ENCODE results near the gene GP1BB.

DNA sequence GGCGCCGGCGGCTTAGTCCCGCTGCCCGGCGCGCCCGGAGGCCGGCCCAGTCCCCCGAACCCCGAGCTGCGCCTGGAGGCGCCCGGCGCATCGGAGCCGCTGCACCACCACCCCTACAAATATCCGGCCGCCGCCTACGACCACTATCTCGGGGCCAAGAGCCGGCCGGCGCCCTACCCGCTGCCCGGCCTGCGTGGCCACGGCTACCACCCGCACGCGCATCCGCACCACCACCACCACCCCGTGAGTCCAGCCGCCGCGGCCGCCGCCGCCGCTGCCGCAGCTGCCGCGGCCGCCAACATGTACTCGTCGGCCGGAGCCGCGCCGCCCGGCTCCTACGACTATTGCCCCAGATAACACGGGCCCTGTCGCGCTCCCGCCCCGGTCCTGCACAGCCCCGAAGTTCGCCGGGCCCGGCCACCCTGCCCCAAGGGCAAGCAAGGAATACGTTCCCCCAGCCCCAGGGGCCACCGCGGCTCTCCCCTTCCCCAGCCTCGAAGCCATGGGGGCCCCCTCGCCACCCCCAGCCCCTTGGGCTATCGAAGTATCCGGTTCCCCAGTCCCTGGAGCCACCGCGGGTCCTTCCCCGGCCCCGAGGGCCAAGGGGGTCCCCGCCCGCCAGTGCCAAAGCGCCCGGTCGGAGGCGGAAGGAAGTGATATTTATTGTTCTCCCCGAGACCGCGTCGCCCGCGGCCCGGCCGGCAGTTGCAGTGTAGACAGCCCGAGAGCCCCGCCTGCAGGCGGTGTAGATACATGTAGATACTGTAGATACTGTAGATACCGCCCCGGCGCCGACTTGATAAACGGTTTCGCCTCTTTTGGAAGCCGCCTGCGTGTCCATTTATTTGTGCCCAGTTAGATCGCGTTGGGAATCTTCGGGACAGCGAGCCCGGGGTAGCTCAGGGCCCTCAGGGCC lies 43.4 kb downstream of the GP1BB start:
- TF ChIP-seq, protein P1, sequence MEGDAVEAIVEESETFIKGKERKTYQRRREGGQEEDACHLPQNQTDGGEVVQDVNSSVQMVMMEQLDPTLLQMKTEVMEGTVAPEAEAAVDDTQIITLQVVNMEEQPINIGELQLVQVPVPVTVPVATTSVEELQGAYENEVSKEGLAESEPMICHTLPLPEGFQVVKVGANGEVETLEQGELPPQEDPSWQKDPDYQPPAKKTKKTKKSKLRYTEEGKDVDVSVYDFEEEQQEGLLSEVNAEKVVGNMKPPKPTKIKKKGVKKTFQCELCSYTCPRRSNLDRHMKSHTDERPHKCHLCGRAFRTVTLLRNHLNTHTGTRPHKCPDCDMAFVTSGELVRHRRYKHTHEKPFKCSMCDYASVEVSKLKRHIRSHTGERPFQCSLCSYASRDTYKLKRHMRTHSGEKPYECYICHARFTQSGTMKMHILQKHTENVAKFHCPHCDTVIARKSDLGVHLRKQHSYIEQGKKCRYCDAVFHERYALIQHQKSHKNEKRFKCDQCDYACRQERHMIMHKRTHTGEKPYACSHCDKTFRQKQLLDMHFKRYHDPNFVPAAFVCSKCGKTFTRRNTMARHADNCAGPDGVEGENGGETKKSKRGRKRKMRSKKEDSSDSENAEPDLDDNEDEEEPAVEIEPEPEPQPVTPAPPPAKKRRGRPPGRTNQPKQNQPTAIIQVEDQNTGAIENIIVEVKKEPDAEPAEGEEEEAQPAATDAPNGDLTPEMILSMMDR (conservative IDR thresholded peaks at IDR 0.05 in 1 of 2, IDR thresholded peaks at IDR 0.05 in 1 of 2; ENCODE audit: extremely low read depth in 1 of 2, insufficient read depth in 1 of 2, low read depth in 1 of 2, low read length in 2 of 2), result peak; percentile 7 to 41
- no peak for TF ChIP-seq EZH2 (IDR thresholded peaks at IDR 0.05; ENCODE audit: borderline replicate concordance, low read length)

Measured in mammary epithelial cell (primary cell).